ENCODE data around the gene SPEM3. TPM values are rescaled to one million over a fixed set of nuclear protein-coding genes. Genes with fewer than 3 reads are reported as not detected.

Gene SPEM3
- total and polyA plus RNA-seq, 2 of the 13 experiments (the other 11 are each of a cell fraction or from before 2014, with no cell fraction given): not detected

DNA sequence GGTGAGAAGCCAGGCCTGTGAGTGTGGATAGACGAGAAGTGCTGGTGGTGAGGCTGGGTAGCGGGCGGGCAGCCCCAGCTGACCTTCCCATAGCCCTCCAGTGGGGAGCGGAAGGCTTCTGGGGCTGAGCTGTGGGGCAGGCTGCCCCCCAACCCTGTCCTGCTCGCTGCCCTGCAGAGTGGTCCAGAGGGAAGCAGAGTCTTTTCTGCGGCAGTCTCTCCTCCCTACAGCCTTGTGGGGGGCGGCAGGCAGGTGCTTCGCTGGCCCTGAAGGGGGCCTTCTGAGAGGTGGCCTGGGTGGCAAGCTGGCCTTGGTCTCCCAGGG is 17.3 kb upstream of the SPEM3 start:
- no peak overlapping the region for H3K4me3 ChIP-seq (replicated peaks in 1 of 3; ENCODE audit: insufficient read depth in 1 of 3, low read depth in 2 of 3, low read length in 3 of 3)
- no peak overlapping the region for H2AFZ ChIP-seq (ENCODE audit: low read length)
- POLR2A ChIA-PET: no interaction called here
- no peaks in the 10 kb centered on the region for H3K4me1 ChIP-seq (ENCODE audit: insufficient read depth, low read length)
- TF ChIP-seq AGO1 (IDR thresholded peaks at IDR 0.05; ENCODE audit: low read depth, low read length, poor library complexity, severe bottlenecking) (peak; percentile 45), DMAP1 (CRISPR knock-in tag; IDR thresholded peaks at IDR 0.05) (no peak)
- in situ Hi-C loops (cut with HindIII; ENCODE audit: extremely low pct_ligation_motif_present, low pct_unique_long_range_greater_than_20kb): no loop called here
- H3K79me2 ChIP-seq (ENCODE audit: insufficient read depth, low read length): no peaks in the 10 kb centered on the region
- DNase-seq (ENCODE audit: low spot score) (no peak), FAIRE-seq (no peak), ATAC-seq (no peak)
- no peak overlapping the region for H3K9ac ChIP-seq (ENCODE audit: insufficient read depth, low read depth, low read length)
- H3K36me3 ChIP-seq (replicated peaks in 1 of 2; ENCODE audit: control insufficient read depth in 1 of 2, insufficient read depth in 2 of 2, low read length in 2 of 2): 0 out of 5 replicates have a peak, but pooled peaks cover 0 to 2% of the 10 kb centered on the region in 2 experiments
- intact Hi-C loops (cut with micrococcal nuclease; ENCODE audit: unreplicated experiment): no loop called here
- H3K4me2 ChIP-seq (ENCODE audit: low read depth, low read length): no peak overlapping the region
- CTCF ChIA-PET (ENCODE audit: low intra/inter-chr PET ratio, low total read pairs): no interaction called here
- no TSS peak for BruUV-seq (replicated peaks)
- WGBS (ENCODE audit: low lambda C conversion rate): 93% methylated on average over 6 of the region's 8 CpGs
- H3K9me3 ChIP-seq (ENCODE audit: low read length): no peaks in the 10 kb centered on the region
- no peaks in the 10 kb centered on the region for H3K27me3 ChIP-seq (ENCODE audit: control insufficient read depth in 1 of 2, insufficient read depth in 2 of 2, low read length in 2 of 2)
- H4K20me1 ChIP-seq (ENCODE audit: insufficient read depth, low read length): no peaks in the 10 kb centered on the region
- H3K27ac ChIP-seq (ENCODE audit: extremely low read length, insufficient read depth, low read length): no peak overlapping the region

GRCh38 chr17:7413346-7413985 is 15.2 kb upstream of the SPEM3 start:
- TF ChIP-seq ZFAT (CRISPR knock-in tag; conservative IDR thresholded peaks at IDR 0.05): no peak
- no peak for TF ChIP-seq SMYD3 (CRISPR knock-in tag; IDR thresholded peaks at IDR 0.05)
- TF ChIP-seq BRCA1 (CRISPR knock-in tag; IDR thresholded peaks at IDR 0.05): no peak
- TF ChIP-seq ZNF691 (CRISPR knock-in tag; IDR thresholded peaks at IDR 0.05; ENCODE audit: borderline replicate concordance, low read depth): no peak
- TF ChIP-seq ZNF605 (CRISPR knock-in tag; IDR thresholded peaks at IDR 0.05): no peak
- TF ChIP-seq JUND (CRISPR knock-in tag; IDR thresholded peaks at IDR 0.05): no peak
- no peak for TF ChIP-seq GTF3A (CRISPR knock-in tag; conservative IDR thresholded peaks at IDR 0.05)
- no peak for TF ChIP-seq PBX3 (CRISPR knock-in tag; IDR thresholded peaks at IDR 0.05; ENCODE audit: borderline replicate concordance)
- no peak for TF ChIP-seq ZNF556 (CRISPR knock-in tag; IDR thresholded peaks at IDR 0.05; ENCODE audit: borderline replicate concordance)
- ATAC-seq (no peak), DNase-seq (ENCODE audit: low spot score) (no peak), FAIRE-seq (no peak)
- H3K4me1 ChIP-seq (ENCODE audit: insufficient read depth, low read length): no peaks in the 10 kb centered on the region
- no peak overlapping the region for H2AFZ ChIP-seq (ENCODE audit: low read length)
- no peaks in the 10 kb centered on the region for H3K79me2 ChIP-seq (ENCODE audit: insufficient read depth, low read length)
- H4K20me1 ChIP-seq (ENCODE audit: insufficient read depth, low read length): no peaks in the 10 kb centered on the region
- H3K9ac ChIP-seq (ENCODE audit: insufficient read depth, low read depth, low read length): no peak overlapping the region
- CTCF ChIA-PET (ENCODE audit: low intra/inter-chr PET ratio, low total read pairs): no interaction called here
- no peak overlapping the region for H3K4me3 ChIP-seq (replicated peaks in 1 of 3; ENCODE audit: insufficient read depth in 1 of 3, low read depth in 2 of 3, low read length in 3 of 3)
- in situ Hi-C loops (cut with HindIII; ENCODE audit: extremely low pct_ligation_motif_present, low pct_unique_long_range_greater_than_20kb) (no loop called here), intact Hi-C loops (cut with micrococcal nuclease; ENCODE audit: unreplicated experiment) (no loop called here)
- no peaks in the 10 kb centered on the region for H3K27me3 ChIP-seq (ENCODE audit: control insufficient read depth in 1 of 2, insufficient read depth in 2 of 2, low read length in 2 of 2)
- POLR2A ChIA-PET: interaction anchor here (0.9 kb wide), 1 partner anchor 10 kb away, joined by 6 read pairs; the partner anchor contains the start of gene TMEM256
- H3K27ac ChIP-seq (ENCODE audit: extremely low read length, insufficient read depth, low read length): no peak overlapping the region
- BruUV-seq (replicated peaks): no TSS peak
- no peak overlapping the region for H3K4me2 ChIP-seq (ENCODE audit: low read depth, low read length)
- WGBS (ENCODE audit: low lambda C conversion rate): no CpG with 5 or more reads among the region's 6 CpGs
- 0 out of 5 replicates have a peak, but pooled peaks cover 0 to 2% of the 10 kb centered on the region in 2 experiments for H3K36me3 ChIP-seq (replicated peaks in 1 of 2; ENCODE audit: control insufficient read depth in 1 of 2, insufficient read depth in 2 of 2, low read length in 2 of 2)
- no peaks in the 10 kb centered on the region for H3K9me3 ChIP-seq (ENCODE audit: low read length)

Data from HepG2 (cell line).